Ishikawa (cell line): ENCODE results near the gene USP6NL.

Source experiments
- CREB1 ChIP-seq: IDR thresholded peaks from 2 replicates; pipeline ENCODE4 v1.6.1; 2012; ENCODE audit warnings: low read depth
- FOXM1 ChIP-seq: IDR thresholded peaks from 2 replicates; pipeline ENCODE4 v1.6.1; 2012; ENCODE audit warnings: low read depth, borderline replicate concordance
- NFIC ChIP-seq: IDR thresholded peaks from 2 replicates; pipeline ENCODE4 v1.6.1; 2012
- RAD21 ChIP-seq: IDR thresholded peaks from 2 replicates; pipeline ENCODE4 v1.6.1; 2012; ENCODE audit warnings: low read depth
- REST ChIP-seq: IDR thresholded peaks from 2 replicates; pipeline ENCODE4 v1.6.1; 2012; ENCODE audit warnings: low read depth, mild to moderate bottlenecking
- TAF1 ChIP-seq: IDR thresholded peaks from 2 replicates; pipeline ENCODE4 v1.6.1; 2012; ENCODE audit warnings: low read depth, mild to moderate bottlenecking
- USF1 ChIP-seq: IDR thresholded peaks from 2 replicates; pipeline ENCODE4 v1.6.1; 2012
- YY1 ChIP-seq: IDR thresholded peaks from 2 replicates; pipeline ENCODE4 v1.6.1; 2012; ENCODE audit warnings: low read depth

GRCh38 chr10:11440250-11441150, 170.9 kb downstream of the USP6NL start:
- TF ChIP-seq REST (no peak), YY1 (no peak), RAD21 (no peak), CREB1 (no peak), TAF1 (no peak), USF1 (no peak), NFIC (no peak), FOXM1 (no peak)
